OCI-LY7 (cell line): ENCODE measurements around the gene POLR2I. TPM values are rescaled to one million over a fixed set of nuclear protein-coding genes. Genes with fewer than 3 reads are reported as not detected.
"Not testable (repeated sequence)": the region's sequence is repeated elsewhere in the genome, so short reads cannot be mapped to it uniquely, and the experiment has no call there.

Source experiments
- BruUV-seq: library from RNA; stranded (reverse); fragments of 400-500 nt; replicated peaks from 2 replicates; lab custom pipeline; 2021; lab: Mats Ljungman, UMichigan
- CTCF ChIA-PET: fragments of 300-600 bp; sonication (Branson Sonifier 250); formaldehyde crosslinking; loops from one replicate; lab custom pipeline; 2022; ENCODE audit warnings: antibody characterized with exemption; ENCODE audit not compliant: unreplicated experiment; lab: Charles Lee
- POLR2A ChIA-PET: fragments of 300-600 bp; sonication (Branson Sonifier 250); formaldehyde crosslinking; loops from one replicate; lab custom pipeline; 2022; ENCODE audit warnings: antibody characterized with exemption; lab: Charles Lee
- DNase-seq: peaks from one replicate; pipeline ENCODE4 v3.0.0-alpha.2; 2015; ENCODE audit warnings: low spot score
- H2AFZ ChIP-seq: fragments of 200-600 bp; sonication (generic), shearing (Covaris generic); 2 replicates; pipeline ENCODE4 v1.6.1; 2014; ENCODE audit warnings: mild to moderate bottlenecking, antibody characterized with exemption, low read length, moderate library complexity
- H3K27ac ChIP-seq: fragments of 200-600 bp; sonication (generic); 2 replicates; pipeline ENCODE4 v1.5.1; 2014; ENCODE audit warnings: mixed run types, low read depth, mild to moderate bottlenecking, moderate library complexity, low read length, inconsistent platforms; ENCODE audit not compliant: poor library complexity, severe bottlenecking
- H3K36me3 ChIP-seq: fragments of 200-600 bp; sonication (generic); 2 replicates; pipeline ENCODE4 v1.6.1; 2014; ENCODE audit warnings: mild to moderate bottlenecking, antibody characterized with exemption, low read length, moderate library complexity, mixed read lengths; ENCODE audit not compliant: insufficient read depth
- H3K4me1 ChIP-seq: fragments of 200-600 bp; sonication (generic); 2 replicates; pipeline ENCODE4 v1.5.1; 2014; ENCODE audit warnings: mild to moderate bottlenecking, low read length; ENCODE audit not compliant: insufficient read depth, poor library complexity, severe bottlenecking
- H3K4me2 ChIP-seq: fragments of 200-600 bp; sonication (generic); 2 replicates; pipeline ENCODE4 v1.6.1; 2014; ENCODE audit warnings: mild to moderate bottlenecking, low read length
- H3K4me3 ChIP-seq: fragments of 200-600 bp; sonication (generic); 2 replicates; pipeline ENCODE4 v1.5.1; 2014; ENCODE audit warnings: mild to moderate bottlenecking, low read depth, low read length; ENCODE audit not compliant: poor library complexity, severe bottlenecking
- H3K79me2 ChIP-seq: fragments of 200-600 bp; sonication (generic); 2 replicates; pipeline ENCODE4 v1.6.1; 2016; ENCODE audit warnings: low read depth, mild to moderate bottlenecking, low read length, moderate library complexity, mixed read lengths; ENCODE audit not compliant: insufficient read depth
- H3K9me2 ChIP-seq: fragments of 200-600 bp; sonication (generic); 2 replicates; pipeline ENCODE4 v1.6.1; 2016; ENCODE audit warnings: mild to moderate bottlenecking, low read length, mixed read lengths; ENCODE audit not compliant: insufficient read depth
- H3K9me3 ChIP-seq: fragments of 200-600 bp; sonication (generic); 2 replicates; pipeline ENCODE4 v1.6.1; 2014; ENCODE audit warnings: mild to moderate bottlenecking, mixed run types, low read length, mixed read lengths
- H4K20me1 ChIP-seq: fragments of 200-600 bp; sonication (generic); 2 replicates; pipeline ENCODE4 v1.6.1; 2014; ENCODE audit warnings: mild to moderate bottlenecking, antibody characterized with exemption, low read length, moderate library complexity, mixed read lengths; ENCODE audit not compliant: insufficient read depth
- CTCF ChIP-seq: fragments of 200-600 bp; sonication (generic); conservative IDR thresholded peaks from 2 replicates; pipeline ENCODE4 v1.5.1; 2014; ENCODE audit warnings: mild to moderate bottlenecking, antibody characterized with exemption, low read length, moderate library complexity, mixed read lengths
- EZH2phosphoT487 ChIP-seq: fragments of 200-600 bp; sonication (generic); IDR thresholded peaks from 2 replicates; pipeline ENCODE4 v1.6.1; 2018; ENCODE audit warnings: low read depth, borderline replicate concordance, mild to moderate bottlenecking, mixed run types, antibody characterized with exemption, low read length, moderate library complexity, mixed read lengths
- intact Hi-C: fragments of 100-400 bp; cut with micrococcal nuclease; formaldehyde crosslinking; loops from one replicate; pipeline ENCODE4 v1.10.0; 2022; ENCODE audit not compliant: unreplicated experiment
- total RNA-seq, 2 experiments: library from RNA; depleted of rRNA in 1 of 2; stranded (reverse); fragments of >200 nt in 1 of 2; shearing (Covaris generic) in 1 of 2; gene quantifications; 2 replicates each; pipeline ENCODE4 v1.2.3, GENCODE V29; 2014 to 2022

The POLR2I gene
- total RNA-seq, 2 experiments from 2014 or later = 78.6 to 151 TPM

GRCh38 chr19:36079389-36079945 is 35.2 kb downstream of the POLR2I start:
- ChIA-PET POLR2A (no interaction called here), CTCF (no interaction called here)
- Histone ChIP-seq H3K4me3 (no peak overlapping the region), H3K27ac (no peak overlapping the region), H2AFZ (no peak overlapping the region), H3K4me1 (no peaks in the 10 kb centered on the region), H4K20me1 (no peaks in the 10 kb centered on the region), H3K4me2 (no peak overlapping the region), H3K79me2 (0 out of 2 replicates have a peak, but pooled peaks cover 5% of the 10 kb centered on the region), H3K9me2 (no peaks in the 10 kb centered on the region), H3K36me3 (peaks cover 93% of the 10 kb centered on the region), H3K9me3 (no peaks in the 10 kb centered on the region)
- no TSS peak for BruUV-seq
- no peak for DNase-seq
- no peak for TF ChIP-seq EZH2phosphoT487
- no peak for TF ChIP-seq CTCF
- intact Hi-C loops = no loop called here

GRCh38 chr19:36073121-36073876 is 41.4 kb downstream of the POLR2I start:
- Histone ChIP-seq H3K27ac (no peak overlapping the region), H3K9me2 (no peaks in the 10 kb centered on the region), H3K79me2 (no peaks in the 10 kb centered on the region), H4K20me1 (no peaks in the 10 kb centered on the region), H3K4me3 (no peak overlapping the region), H3K4me2 (no peak overlapping the region), H3K9me3 (no peaks in the 10 kb centered on the region), H2AFZ (no peak overlapping the region), H3K36me3 (peaks cover 92% of the 10 kb centered on the region), H3K4me1 (no peaks in the 10 kb centered on the region)
- TF ChIP-seq CTCF (no peak), EZH2phosphoT487 (no peak)
- intact Hi-C loops = no loop called here
- ChIA-PET POLR2A (no interaction called here), CTCF (no interaction called here)
- no peak for DNase-seq
- no TSS peak for BruUV-seq

- no peaks in the 10 kb centered on the region for H3K4me1 ChIP-seq
- H3K27ac ChIP-seq = no peak overlapping the region
- no peaks in the 10 kb centered on the region for H3K9me2 ChIP-seq
- intact Hi-C loops = no loop called here
- no peaks in the 10 kb centered on the region for H4K20me1 ChIP-seq
- no peak overlapping the region for H3K4me2 ChIP-seq
- no peaks in the 10 kb centered on the region for H3K79me2 ChIP-seq
- DNase-seq = no peak
- H3K4me3 ChIP-seq = no peak overlapping the region
- no peak overlapping the region for H2AFZ ChIP-seq
- H3K9me3 ChIP-seq = no peaks in the 10 kb centered on the region
- no TSS peak for BruUV-seq
- TF ChIP-seq CTCF = no peak
- TF ChIP-seq EZH2phosphoT487 = no peak
- ChIA-PET POLR2A (interaction anchor here (0.6 kb wide), 1 partner anchor 16 kb away, joined by 4 read pairs; no protein-coding TSS in a partner anchor), CTCF (no interaction called here)
- H3K36me3 ChIP-seq = peaks cover 92% of the 10 kb centered on the region
These were observed 42.6 kb downstream of the POLR2I start for GRCh38 chr19:36072081-36072480.

GRCh38 chr19:36068810-36069499 is 45.7 kb downstream of the POLR2I start:
- H3K36me3 ChIP-seq = peaks cover 90% of the 10 kb centered on the region
- H3K4me2 ChIP-seq, H3K27ac ChIP-seq, POLR2A ChIA-PET, H4K20me1 ChIP-seq, BruUV-seq, H3K9me2 ChIP-seq, H2AFZ ChIP-seq, H3K4me1 ChIP-seq, CTCF ChIA-PET, H3K4me3 ChIP-seq, intact Hi-C loops, H3K79me2 ChIP-seq, DNase-seq, H3K9me3 ChIP-seq: not testable (repeated sequence)
